ENCODE data around the gene NLN.
"Not testable (repeated sequence)": the region's sequence is repeated elsewhere in the genome, so short reads cannot be mapped to it uniquely, and the experiment has no call there.

NLN gene

GRCh38 chr5:65732046-65732445, 10.0 kb downstream of the NLN start:
- not testable (repeated sequence) for DNase-seq (ENCODE audit: low spot score)

- not testable (repeated sequence) for DNase-seq (ENCODE audit: low spot score)
Measured at GRCh38 chr5:65734196-65734775, 12.3 kb downstream of the NLN start.

- no peak for DNase-seq (ENCODE audit: low spot score)
Measured at GRCh38 chr5:65734921-65735320, 12.9 kb downstream of the NLN start.

DNA sequence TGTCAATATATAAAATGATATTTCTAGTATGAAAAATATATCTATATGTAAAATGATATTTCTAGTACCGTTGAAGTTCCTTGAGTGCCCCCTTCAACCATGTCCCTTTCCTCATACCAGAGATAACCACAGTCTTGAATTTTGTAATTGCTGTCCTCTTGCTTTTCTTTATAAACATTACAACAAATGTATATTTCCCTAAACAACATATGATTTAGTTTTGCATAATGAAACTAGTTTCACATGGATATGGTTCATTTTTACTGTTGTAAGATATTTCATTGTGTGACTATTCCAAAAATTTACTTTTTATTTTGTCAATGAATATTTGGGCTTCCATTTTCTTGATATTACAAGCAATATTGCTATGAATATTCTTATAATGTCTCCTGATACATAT, 14.0 kb downstream of the NLN start:
- DNase-seq (ENCODE audit: low spot score), result no peak

GRCh38 chr5:65737842-65738241, 15.8 kb downstream of the NLN start:
- no peak for DNase-seq (ENCODE audit: low spot score)

GRCh38 chr5:65738305-65738704, 16.3 kb downstream of the NLN start:
- DNase-seq (ENCODE audit: low spot score), result no peak

DNA sequence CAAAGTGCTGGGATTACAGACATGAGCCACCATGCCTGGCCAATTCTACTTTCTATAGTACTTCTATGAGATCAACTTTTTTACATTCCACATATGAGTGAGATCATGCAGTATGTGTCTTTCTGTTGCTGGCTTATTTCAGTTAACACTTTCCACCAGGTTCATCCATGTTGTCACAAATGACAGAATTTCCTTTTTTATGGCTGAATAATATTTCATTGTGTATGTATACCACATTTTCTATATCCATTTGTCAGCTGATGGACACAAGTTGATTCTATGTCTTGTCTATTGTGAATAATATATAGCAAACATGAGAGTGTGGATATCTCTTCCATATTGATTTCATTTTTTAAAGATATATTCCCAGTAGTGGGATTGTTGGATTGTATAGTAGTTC, 17.2 kb downstream of the NLN start:
- no peak for DNase-seq (ENCODE audit: low spot score)

GRCh38 chr5:65742565-65743231, 20.7 kb downstream of the NLN start:
- peak; percentile 67 for DNase-seq (ENCODE audit: low spot score)

GRCh38 chr5:65749221-65749844, 27.3 kb downstream of the NLN start:
- no peak for DNase-seq (ENCODE audit: low spot score)

- no peak for DNase-seq (ENCODE audit: low spot score)
Measured at GRCh38 chr5:65749956-65750355, 28.0 kb downstream of the NLN start.

DNA sequence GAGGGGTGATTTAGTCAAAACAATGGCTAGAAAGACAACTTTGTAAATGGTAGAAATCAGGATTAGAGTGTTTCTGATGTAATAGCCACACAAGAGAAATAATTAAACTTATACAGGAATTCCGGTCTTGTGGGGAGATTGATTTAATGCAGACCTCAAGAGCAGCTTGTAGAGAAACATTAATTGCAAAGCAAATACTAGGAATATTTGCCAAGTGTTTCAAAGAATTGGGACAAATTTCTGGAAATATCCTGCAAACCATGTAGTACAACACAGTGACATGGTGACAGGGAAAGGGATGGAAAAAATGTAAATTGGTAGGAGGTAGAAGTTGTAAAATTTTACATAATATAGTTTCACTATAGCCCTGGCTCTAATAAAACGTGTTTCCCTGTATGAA, 28.9 kb downstream of the NLN start:
- no peak for DNase-seq (ENCODE audit: low spot score)

GRCh38 chr5:65753189-65753588, 31.2 kb downstream of the NLN start:
- DNase-seq (ENCODE audit: low spot score), result no peak

- DNase-seq (ENCODE audit: low spot score), result no peak
Measured at GRCh38 chr5:65758546-65759144, 36.6 kb downstream of the NLN start.

DNA sequence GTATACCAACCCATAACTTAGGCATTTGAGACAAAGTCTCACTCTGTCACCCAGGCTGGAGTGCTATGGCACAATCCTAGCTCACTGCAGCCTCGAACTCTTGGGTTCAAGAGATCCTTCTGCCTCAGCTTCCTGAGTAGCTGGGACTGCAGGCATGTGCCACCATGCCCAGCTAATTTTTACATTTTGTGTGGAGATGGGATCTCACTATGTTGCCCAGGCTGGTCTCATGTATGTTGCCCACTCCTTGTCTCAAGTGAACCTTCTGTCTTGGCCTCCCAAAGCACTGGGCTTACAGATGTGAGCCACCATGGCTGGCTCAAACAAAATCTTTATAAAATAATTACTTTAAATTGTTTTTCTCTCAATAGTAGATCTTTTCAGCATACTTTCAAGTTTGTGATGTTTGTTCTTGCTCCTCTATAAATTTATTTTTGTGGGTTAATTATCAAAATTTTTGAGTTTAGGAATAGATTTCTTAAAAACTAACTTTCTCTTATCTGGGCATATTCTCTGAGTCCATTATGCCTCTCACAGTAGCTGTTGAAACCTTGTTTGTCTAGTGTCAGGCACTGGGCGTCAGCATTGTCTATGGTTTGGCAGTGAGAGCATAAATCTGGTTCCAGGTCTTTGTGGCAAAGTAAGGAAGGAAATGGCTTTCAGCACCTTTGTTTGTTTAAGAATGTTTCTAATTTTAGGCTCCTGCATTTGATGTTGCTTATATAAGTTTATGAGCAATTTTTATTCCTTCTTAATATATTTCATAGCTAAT, 38.7 kb downstream of the NLN start:
- DNase-seq (ENCODE audit: low spot score), result peak; percentile 14

DNA sequence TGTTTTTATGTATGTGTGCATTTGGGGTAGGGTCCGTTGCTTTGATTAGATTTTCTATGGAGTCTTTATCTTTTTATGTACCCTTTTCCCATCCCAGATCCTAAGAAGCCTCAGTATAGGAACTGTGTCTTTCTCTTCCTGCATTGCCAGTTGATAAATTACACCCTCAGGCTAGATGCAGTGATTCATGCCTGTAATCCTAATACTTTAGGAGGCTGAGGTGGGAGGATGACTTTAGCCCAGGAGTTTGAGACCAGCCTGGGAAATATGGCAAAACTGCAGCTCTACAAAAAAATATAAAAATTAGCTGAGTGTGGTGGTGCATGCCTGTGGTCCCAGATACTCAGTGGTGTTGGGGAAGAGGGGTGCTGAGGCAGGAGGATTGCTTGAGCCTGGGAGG, 40.2 kb downstream of the NLN start:
- DNase-seq (ENCODE audit: low spot score), result no peak

GRCh38 chr5:65765582-65765981, 43.6 kb downstream of the NLN start:
- no peak for DNase-seq (ENCODE audit: low spot score)

GRCh38 chr5:65766175-65766574, 44.2 kb downstream of the NLN start:
- DNase-seq (ENCODE audit: low spot score), result no peak

DNA sequence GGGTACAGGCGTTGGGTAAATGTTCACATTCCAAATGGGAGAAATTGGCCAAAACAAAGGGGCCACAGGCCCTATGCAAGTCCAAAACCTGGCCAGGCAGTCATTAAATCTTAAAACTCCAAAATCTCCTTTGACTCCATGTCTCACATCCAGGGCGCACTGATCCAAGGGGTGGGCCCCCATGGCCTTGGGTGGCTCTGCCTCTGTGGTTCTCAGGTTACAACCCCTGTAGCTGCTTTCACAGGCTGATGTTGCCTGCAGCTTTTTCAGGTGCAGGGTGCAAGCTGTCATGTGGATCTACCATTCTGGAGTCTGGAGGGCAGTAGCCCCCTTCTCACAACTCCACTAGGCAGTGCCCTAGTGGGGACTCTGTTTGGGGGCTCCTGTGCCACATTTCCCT, 44.8 kb downstream of the NLN start:
- no peak for DNase-seq (ENCODE audit: low spot score)

DNA sequence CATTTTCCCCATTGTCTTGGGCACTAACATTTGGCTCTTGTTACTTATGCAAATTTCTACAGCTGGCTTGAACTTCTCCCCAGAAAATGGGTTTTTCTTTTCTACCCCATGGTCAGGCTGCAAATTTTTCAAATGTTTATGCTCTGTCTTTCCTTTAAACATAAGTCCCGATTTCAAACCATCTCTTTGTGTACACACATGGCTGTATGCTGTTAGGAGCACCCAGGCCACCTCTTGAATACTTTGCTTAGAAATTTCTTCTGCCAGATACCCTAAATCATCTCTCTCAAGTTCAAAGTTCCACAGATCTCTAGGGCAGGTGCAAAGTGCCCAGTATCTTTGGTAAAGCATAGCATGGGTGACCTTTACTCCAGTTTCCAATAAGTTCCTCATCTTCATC, 45.6 kb downstream of the NLN start:
- DNase-seq (ENCODE audit: low spot score), result no peak

DNA sequence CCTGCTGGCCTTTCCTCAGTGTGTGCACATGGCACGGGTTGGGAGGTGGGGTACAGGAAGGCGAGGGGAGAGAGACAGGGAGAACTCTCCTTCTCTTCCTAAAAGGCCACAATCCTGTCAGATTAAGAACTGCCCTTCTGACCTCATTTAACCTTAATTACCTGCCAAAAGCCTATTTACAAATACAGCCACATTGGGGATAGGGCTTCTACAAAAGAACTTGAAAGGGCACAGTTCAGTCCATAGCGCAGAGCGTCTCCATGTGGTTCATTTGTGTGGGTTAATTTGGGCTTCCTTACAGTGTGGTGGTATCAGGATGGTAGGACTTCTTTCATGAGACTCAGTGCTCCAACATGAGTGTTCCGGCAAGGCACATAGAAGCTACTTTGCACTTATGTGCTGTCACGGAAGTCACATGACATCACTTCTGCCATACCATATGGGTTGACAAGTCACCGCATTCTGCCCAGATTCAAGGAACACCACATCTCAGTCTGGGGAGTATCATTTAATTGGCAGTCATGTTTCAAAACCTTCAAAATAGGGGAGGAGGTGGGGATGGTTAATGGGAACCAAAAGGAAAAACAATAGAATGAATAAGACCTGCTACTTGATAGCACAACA, 46.8 kb downstream of the NLN start:
- no peak for DNase-seq (ENCODE audit: low spot score)

GRCh38 chr5:65769539-65769938, 47.5 kb downstream of the NLN start:
- DNase-seq (ENCODE audit: low spot score), result peak; percentile 5

DNA sequence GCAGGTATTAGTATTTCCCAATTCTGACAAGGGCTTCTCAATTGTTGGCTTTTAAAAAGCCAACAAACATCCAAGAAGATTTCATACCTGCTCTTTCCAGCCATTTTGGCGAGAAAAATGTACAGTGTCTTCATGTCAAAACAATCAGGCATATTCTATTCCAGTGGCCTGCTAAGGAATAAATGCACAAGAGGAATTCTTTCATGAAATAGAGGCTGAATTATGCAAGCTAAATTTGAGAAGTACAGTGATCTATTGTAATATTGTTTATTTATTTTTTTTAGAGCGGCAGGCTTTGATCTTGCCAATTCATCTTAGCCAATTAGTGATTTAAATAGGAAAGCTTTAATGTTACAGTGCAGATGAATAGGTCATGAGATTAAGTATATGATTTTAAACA, 49.3 kb downstream of the NLN start:
- DNase-seq (ENCODE audit: low spot score), result no peak

Measured in LoVo (cell line).